A673 (cell line): Measurements from ENCODE around the gene NOL11.

ENCODE experiments used
- CTCF ChIP-seq: fragments of 300-800, 200-600 bp; sonication (generic); conservative IDR thresholded peaks from 2 replicates; pipeline ENCODE4 v1.5.1; 2017; ENCODE audit warnings: low read depth, mild to moderate bottlenecking, antibody characterized with exemption, low read length, moderate library complexity, mixed read lengths
- EZH2 ChIP-seq: fragments of 200-600 bp; sonication (generic); IDR thresholded peaks from 2 replicates; pipeline ENCODE4 v1.6.1; 2017; ENCODE audit warnings: borderline replicate concordance, low read depth, mild to moderate bottlenecking, mixed read lengths, antibody characterized with exemption, low read length; ENCODE audit not compliant: poor library complexity, severe bottlenecking

- no peak for TF ChIP-seq CTCF
- no peak for TF ChIP-seq EZH2
These were observed 17.6 kb upstream of the NOL11 start for GRCh38 chr17:67700037-67700724.
